GM12873 (cell line): Measurements from ENCODE around the gene RELN.

Experiments
- TF ChIP-seq, protein P1 (sequence below): IDR thresholded peaks from 2 replicates; pipeline ENCODE4 v1.5.1; 2012; ENCODE audit warnings: low read depth, mild to moderate bottlenecking, moderate library complexity, low read length, control low read depth; ENCODE audit not compliant: insufficient read depth; ENCODE audit errors: missing control alignments

RELN gene

DNA sequence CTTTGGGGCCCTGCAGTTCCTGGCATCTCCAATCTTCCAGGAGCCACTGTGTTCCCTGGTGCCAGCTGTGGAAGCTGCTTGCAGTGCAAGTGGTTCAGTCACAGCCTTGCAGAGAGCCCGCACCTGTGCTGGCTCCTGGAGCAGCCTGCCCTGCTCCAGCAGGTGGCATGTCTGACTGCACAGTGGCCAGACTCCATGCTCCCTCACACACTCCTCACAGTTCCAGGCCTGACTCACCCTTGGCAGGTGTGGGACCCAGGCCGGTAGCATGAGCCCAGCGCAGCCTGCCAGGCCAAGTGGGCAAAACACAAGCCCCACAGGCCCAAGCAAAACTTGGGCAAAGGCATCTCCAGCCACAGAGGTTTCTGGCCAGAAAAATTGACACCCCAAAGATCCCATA lies 33.6 kb upstream of the RELN start:
- TF ChIP-seq, protein P1, sequence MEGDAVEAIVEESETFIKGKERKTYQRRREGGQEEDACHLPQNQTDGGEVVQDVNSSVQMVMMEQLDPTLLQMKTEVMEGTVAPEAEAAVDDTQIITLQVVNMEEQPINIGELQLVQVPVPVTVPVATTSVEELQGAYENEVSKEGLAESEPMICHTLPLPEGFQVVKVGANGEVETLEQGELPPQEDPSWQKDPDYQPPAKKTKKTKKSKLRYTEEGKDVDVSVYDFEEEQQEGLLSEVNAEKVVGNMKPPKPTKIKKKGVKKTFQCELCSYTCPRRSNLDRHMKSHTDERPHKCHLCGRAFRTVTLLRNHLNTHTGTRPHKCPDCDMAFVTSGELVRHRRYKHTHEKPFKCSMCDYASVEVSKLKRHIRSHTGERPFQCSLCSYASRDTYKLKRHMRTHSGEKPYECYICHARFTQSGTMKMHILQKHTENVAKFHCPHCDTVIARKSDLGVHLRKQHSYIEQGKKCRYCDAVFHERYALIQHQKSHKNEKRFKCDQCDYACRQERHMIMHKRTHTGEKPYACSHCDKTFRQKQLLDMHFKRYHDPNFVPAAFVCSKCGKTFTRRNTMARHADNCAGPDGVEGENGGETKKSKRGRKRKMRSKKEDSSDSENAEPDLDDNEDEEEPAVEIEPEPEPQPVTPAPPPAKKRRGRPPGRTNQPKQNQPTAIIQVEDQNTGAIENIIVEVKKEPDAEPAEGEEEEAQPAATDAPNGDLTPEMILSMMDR = no peak

DNA sequence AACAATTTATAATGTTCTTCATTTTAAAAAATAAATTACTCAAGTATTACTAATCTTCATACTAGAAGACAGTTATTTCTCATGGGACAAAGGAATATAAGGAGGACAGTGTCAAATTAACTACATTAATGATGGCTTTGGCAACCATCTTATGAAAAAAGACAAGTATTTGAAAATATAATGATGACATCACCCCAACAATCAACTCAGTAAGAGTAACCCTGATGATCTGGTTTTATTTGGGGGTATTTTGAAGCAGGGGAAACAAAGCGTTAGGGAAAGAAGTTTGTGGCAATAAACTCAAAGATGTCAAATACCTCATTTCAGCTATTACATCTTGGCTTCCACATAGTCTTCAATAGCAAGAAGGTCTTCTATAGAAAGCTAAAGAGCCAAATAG lies 29.0 kb upstream of the RELN start:
- TF ChIP-seq, protein P1 = no peak

DNA sequence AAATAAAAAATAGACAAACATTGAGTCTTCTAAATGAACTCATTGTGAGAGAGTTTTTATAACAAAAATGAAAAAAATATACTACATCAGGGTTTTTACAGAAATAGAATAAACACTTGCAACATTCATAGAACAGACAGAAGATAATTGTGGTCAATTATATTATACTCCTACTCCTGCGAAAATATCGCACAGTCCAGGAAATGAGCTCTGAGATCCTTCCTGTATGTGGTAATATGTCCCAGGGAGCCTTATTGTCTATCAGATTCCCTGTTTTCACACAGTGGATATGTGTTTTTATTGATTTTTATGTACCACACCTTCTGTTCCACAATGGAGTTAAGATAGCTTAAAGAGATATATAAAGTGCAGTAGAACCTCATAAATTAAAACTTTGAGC lies 27.5 kb upstream of the RELN start:
- TF ChIP-seq, protein P1 = no peak

DNA sequence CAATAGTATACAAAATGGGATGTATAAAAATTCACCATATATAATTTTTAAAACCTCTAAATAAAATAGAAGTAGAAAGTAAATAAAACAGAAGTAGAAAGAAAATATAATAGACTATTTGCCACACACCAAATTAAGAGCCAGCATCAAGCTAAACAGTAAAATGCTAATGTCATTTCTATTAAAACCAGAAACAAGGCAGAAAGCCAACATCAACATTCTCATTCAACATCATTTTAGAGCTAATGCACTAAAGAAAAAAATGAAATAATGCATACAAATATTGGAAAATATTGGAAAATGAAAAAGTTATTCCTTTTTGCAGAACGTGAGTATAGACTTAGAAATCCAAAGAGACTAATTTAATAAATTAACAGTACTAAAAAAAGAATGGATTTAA lies 23.4 kb upstream of the RELN start:
- TF ChIP-seq, protein P1 = no peak

DNA sequence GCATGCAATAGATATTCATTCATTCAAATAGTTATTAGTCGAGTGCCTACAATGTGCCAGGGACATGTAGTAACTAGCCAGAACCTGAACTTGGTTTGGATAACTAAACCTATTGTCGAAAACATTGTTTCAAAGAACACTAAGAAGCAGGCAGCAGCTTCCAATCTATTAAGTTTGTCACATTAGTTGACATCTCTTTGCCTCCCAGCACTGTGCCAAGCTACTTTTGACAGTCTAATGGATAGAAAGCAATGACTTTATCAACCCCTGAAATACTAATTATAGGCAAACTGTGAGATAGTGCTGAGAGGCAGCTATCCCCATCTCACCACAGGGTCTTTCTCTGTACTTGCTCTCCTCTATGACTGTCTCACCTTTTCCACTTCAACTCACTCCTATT lies 22.4 kb upstream of the RELN start:
- TF ChIP-seq, protein P1 = no peak

DNA sequence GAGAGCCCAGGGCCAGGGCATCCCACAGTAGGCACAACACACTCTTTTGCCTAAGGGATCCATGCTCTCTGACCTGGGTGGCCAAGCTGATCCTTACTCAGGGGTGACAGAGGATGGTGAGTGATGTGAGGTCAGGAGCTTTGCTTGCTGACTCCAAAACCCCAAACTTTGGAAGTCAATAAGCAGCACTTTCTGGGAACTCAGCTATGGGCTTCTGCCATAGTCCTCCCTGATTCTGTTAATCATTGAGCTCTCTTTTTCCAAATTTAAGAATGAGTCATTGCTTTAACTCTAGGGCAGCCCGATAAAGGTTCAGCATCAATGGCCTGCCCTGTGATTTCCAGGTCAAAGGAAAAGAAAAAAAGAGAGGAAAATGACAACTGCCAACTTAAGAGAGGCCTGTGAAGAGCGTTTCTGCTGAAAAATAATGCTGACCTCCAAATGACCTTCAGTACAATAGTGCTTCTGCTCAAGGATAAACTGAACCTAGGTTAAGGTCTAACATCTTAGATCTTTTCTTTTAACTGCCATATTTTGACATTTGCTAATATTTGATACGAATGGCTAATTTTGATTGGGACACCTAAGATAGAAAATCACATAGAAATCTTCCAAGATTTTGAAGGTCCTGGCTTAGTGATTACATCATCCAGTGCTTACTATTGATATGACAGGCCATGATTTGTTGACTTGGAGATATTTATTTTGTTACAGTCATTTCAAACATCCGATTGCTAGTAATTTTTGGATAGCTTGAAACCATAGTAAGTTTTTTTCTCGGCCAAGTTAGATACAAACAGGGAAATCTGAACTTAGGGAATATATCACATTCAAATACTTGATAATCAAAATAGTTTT lies 20.8 kb upstream of the RELN start:
- TF ChIP-seq, protein P1 = no peak

DNA sequence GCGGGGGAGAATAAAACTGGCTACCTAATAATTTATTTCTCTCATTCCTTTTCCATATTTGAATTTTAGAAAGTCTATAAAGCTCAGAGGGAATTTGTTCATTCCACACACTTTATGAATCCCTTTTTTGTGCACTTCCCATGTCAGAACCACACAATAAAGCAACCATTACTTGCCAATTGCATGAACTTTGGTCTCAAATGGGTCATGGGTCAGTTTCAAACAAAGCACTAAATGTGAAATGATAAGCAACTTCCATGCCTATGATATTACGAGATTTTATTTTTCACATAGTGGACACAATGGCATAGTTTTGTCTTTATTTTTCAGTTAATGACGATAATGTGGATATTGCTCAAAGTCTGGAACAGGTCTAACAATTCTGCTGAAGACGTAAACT lies 18.6 kb upstream of the RELN start:
- TF ChIP-seq, protein P1 = no peak
